ENCODE results near the gene S100A3. TPM values are rescaled to one million over a fixed set of nuclear protein-coding genes. Genes with fewer than 3 reads are reported as not detected.
"Not testable (repeated sequence)": the region's sequence is repeated elsewhere in the genome, so short reads cannot be mapped to it uniquely, and the experiment has no call there.

S100A3 gene
- total RNA-seq, 1 experiment from 2014 or later = 12.0 TPM

DNA sequence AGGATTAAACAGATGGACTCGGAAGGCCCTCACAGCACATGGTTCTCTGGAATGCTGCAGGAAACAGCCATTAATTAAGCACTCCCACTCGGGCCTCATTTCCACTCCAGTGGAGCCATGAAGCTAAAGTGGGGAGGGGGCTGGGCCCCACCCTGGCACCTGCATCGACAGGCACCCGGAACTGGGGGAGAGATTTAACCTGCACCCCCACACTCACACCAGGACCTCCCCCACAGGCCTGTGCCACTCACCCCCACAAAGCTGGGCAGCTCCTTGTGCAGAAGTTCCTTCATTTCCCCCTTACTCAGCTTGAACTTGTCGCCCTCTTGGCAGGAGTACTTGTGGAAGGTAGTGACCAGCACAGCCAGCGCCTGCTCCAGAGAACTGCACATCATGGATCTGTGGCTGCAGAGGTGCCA lies 14.4 kb upstream of the S100A3 start:
- ATAC-seq (no peak), DNase-seq (ENCODE audit: low read depth, low spot score) (no peak)
- BruUV-seq (replicated peaks) = no TSS peak
- H3K4me3 ChIP-seq (ENCODE audit: low read depth in 2 of 2, low read length in 2 of 2) = no peak overlapping the region
- ChIA-PET CTCF (no interaction called here), POLR2A (interaction anchor here (0.7 kb wide), 1 partner anchor 28 kb away, joined by 3 read pairs; no protein-coding TSS in a partner anchor)
- H3K27me3 ChIP-seq (ENCODE audit: control insufficient read depth, insufficient read depth, low read length) = no peaks in the 10 kb centered on the region
- no peaks in the 10 kb centered on the region for H3K36me3 ChIP-seq (ENCODE audit: control insufficient read depth, insufficient read depth, low read length)
- in situ Hi-C loops (cut with HindIII; ENCODE audit: low pct_unique_long_range_greater_than_20kb, low sequenced_read_pairs) = no loop called here
- no peaks in the 10 kb centered on the region for H3K9me3 ChIP-seq (ENCODE audit: control insufficient read depth, insufficient read depth, low read depth, low read length)
- H3K27ac ChIP-seq (ENCODE audit: low read length) = peak overlapping the region; percentile 86
- intact Hi-C loops (cut with micrococcal nuclease; ENCODE audit: unreplicated experiment) = no loop called here
- TF ChIP-seq, protein P1, sequence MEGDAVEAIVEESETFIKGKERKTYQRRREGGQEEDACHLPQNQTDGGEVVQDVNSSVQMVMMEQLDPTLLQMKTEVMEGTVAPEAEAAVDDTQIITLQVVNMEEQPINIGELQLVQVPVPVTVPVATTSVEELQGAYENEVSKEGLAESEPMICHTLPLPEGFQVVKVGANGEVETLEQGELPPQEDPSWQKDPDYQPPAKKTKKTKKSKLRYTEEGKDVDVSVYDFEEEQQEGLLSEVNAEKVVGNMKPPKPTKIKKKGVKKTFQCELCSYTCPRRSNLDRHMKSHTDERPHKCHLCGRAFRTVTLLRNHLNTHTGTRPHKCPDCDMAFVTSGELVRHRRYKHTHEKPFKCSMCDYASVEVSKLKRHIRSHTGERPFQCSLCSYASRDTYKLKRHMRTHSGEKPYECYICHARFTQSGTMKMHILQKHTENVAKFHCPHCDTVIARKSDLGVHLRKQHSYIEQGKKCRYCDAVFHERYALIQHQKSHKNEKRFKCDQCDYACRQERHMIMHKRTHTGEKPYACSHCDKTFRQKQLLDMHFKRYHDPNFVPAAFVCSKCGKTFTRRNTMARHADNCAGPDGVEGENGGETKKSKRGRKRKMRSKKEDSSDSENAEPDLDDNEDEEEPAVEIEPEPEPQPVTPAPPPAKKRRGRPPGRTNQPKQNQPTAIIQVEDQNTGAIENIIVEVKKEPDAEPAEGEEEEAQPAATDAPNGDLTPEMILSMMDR (IDR thresholded peaks at IDR 0.05) = no peak
- TF ChIP-seq POLR2AphosphoS5 (IDR thresholded peaks at IDR 0.05; ENCODE audit: low read depth, low read length) (no peak), SIN3A (IDR thresholded peaks at IDR 0.05; ENCODE audit: borderline replicate concordance, insufficient read depth, low read depth, low read length) (no peak), TCF7L2 (IDR thresholded peaks at IDR 0.05; ENCODE audit: low read depth, low read length) (no peak)
- TF ChIP-seq, protein P2, sequence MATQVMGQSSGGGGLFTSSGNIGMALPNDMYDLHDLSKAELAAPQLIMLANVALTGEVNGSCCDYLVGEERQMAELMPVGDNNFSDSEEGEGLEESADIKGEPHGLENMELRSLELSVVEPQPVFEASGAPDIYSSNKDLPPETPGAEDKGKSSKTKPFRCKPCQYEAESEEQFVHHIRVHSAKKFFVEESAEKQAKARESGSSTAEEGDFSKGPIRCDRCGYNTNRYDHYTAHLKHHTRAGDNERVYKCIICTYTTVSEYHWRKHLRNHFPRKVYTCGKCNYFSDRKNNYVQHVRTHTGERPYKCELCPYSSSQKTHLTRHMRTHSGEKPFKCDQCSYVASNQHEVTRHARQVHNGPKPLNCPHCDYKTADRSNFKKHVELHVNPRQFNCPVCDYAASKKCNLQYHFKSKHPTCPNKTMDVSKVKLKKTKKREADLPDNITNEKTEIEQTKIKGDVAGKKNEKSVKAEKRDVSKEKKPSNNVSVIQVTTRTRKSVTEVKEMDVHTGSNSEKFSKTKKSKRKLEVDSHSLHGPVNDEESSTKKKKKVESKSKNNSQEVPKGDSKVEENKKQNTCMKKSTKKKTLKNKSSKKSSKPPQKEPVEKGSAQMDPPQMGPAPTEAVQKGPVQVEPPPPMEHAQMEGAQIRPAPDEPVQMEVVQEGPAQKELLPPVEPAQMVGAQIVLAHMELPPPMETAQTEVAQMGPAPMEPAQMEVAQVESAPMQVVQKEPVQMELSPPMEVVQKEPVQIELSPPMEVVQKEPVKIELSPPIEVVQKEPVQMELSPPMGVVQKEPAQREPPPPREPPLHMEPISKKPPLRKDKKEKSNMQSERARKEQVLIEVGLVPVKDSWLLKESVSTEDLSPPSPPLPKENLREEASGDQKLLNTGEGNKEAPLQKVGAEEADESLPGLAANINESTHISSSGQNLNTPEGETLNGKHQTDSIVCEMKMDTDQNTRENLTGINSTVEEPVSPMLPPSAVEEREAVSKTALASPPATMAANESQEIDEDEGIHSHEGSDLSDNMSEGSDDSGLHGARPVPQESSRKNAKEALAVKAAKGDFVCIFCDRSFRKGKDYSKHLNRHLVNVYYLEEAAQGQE (IDR thresholded peaks at IDR 0.05; ENCODE audit: insufficient read depth in 1 of 2, low read depth in 2 of 2, low read length in 1 of 2) = no peak
- peaks cover 50% of the 10 kb centered on the region for H3K4me1 ChIP-seq (ENCODE audit: control insufficient read depth, insufficient read depth, low read length)

DNA sequence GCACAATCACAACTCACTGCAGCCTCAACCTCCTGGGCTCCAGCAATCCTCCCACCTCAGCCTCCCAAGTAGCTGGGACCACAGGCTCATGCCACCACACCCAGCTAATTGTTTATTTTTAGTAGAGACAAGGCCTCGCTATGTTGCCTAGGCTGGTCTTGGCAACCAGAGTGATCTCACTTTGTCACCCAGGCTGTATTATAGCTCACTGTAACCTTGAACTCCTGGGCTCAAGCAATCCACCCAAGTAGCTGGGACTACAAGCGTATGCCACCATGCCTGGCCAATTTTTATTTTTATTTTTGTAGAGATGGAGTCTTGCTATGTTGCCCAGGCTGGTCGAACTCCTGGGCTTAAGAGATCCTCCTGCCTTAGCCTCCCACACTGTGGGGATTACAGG lies 13.0 kb upstream of the S100A3 start:
- H3K4me1 ChIP-seq (ENCODE audit: control insufficient read depth, insufficient read depth, low read length) = peaks cover 35% of the 10 kb centered on the region
- BruUV-seq (replicated peaks); in situ Hi-C loops (cut with HindIII; ENCODE audit: low pct_unique_long_range_greater_than_20kb, low sequenced_read_pairs); H3K36me3 ChIP-seq (ENCODE audit: control insufficient read depth, insufficient read depth, low read length); H3K27me3 ChIP-seq (ENCODE audit: control insufficient read depth, insufficient read depth, low read length); H3K9me3 ChIP-seq (ENCODE audit: control insufficient read depth, insufficient read depth, low read depth, low read length); H3K4me3 ChIP-seq (ENCODE audit: low read depth in 2 of 2, low read length in 2 of 2); DNase-seq (ENCODE audit: low read depth, low spot score); ATAC-seq; intact Hi-C loops (cut with micrococcal nuclease; ENCODE audit: unreplicated experiment): not testable (repeated sequence)
- CTCF ChIA-PET = interaction anchor here (0.9 kb wide), 1 partner anchor 67 kb away, joined by 3 read pairs; no protein-coding TSS in a partner anchor
- peak overlapping the region; percentile 62 for H3K27ac ChIP-seq (ENCODE audit: low read length)
- POLR2A ChIA-PET = interaction anchor here (0.9 kb wide), 1 partner anchor 67 kb away, joined by 5 read pairs; no protein-coding TSS in a partner anchor

DNA sequence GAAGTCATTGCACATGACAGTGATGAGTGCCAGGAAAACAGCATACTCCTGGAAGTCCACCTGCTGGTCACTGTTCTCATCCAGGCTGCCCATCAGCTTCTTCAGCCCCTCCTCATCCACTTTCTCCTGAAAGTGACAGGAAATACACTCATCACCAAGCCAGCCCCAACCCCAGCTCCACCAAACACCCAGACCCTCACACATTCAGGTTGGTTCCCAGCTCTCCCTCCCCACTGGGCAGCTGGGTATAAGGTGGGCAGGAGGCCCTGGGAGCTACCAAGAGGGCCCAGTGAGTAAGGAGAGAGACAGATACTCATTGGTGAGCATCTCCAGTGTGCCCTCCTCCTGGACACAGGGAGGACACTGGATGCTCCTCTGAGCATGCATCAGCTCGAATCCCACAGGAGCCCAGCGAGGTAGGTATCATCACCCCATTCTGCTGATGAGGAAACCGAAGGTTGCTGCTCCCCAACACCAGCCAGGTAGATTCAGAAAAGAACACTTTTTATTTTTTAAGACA lies 12.5 kb upstream of the S100A3 start:
- intact Hi-C loops (cut with micrococcal nuclease; ENCODE audit: unreplicated experiment) (no loop called here), in situ Hi-C loops (cut with HindIII; ENCODE audit: low pct_unique_long_range_greater_than_20kb, low sequenced_read_pairs) (no loop called here)
- peaks cover 30% of the 10 kb centered on the region for H3K4me1 ChIP-seq (ENCODE audit: control insufficient read depth, insufficient read depth, low read length)
- no peaks in the 10 kb centered on the region for H3K9me3 ChIP-seq (ENCODE audit: control insufficient read depth, insufficient read depth, low read depth, low read length)
- H3K27ac ChIP-seq (ENCODE audit: low read length) = peak overlapping the region; percentile 62
- H3K27me3 ChIP-seq (ENCODE audit: control insufficient read depth, insufficient read depth, low read length) = no peaks in the 10 kb centered on the region
- CTCF ChIA-PET = interaction anchor here (0.9 kb wide), 1 partner anchor 66 kb away, joined by 3 read pairs; no protein-coding TSS in a partner anchor
- TF ChIP-seq TCF7L2 (IDR thresholded peaks at IDR 0.05; ENCODE audit: low read depth, low read length) (no peak), SIN3A (IDR thresholded peaks at IDR 0.05; ENCODE audit: borderline replicate concordance, insufficient read depth, low read depth, low read length) (no peak), POLR2AphosphoS5 (IDR thresholded peaks at IDR 0.05; ENCODE audit: low read depth, low read length) (no peak)
- TF ChIP-seq, protein P1 (IDR thresholded peaks at IDR 0.05) = no peak
- TF ChIP-seq, protein P2 (IDR thresholded peaks at IDR 0.05; ENCODE audit: insufficient read depth in 1 of 2, low read depth in 2 of 2, low read length in 1 of 2) = no peak
- POLR2A ChIA-PET = no interaction called here
- H3K4me3 ChIP-seq (ENCODE audit: low read depth in 2 of 2, low read length in 2 of 2) = no peak overlapping the region
- no peak for DNase-seq (ENCODE audit: low read depth, low spot score)
- no TSS peak for BruUV-seq (replicated peaks)
- no peaks in the 10 kb centered on the region for H3K36me3 ChIP-seq (ENCODE audit: control insufficient read depth, insufficient read depth, low read length)
- no peak for ATAC-seq
